RWPE1 (cell line): ENCODE data around the gene TRMT6.

Source experiments
- CTCF ChIA-PET: fragments of 350-600 bp; sonication (Branson Sonifier 250); formaldehyde crosslinking; extraction: SDS; loops from one replicate; lab custom pipeline; 2021; lab: Yijun Ruan, JAX
- POLR2A ChIA-PET: fragments of 400-600 bp; formaldehyde crosslinking; extraction: SDS; loops from one replicate; lab custom pipeline; 2020; ENCODE audit warnings: antibody characterized with exemption; ENCODE audit not compliant: low non-redundant PET; lab: Yijun Ruan, JAX
- DNase-seq: peaks from one replicate; pipeline ENCODE4 v3.0.0; 2012; ENCODE audit warnings: low spot score
- H3K27ac ChIP-seq: fragments of 450-650 bp; 2 replicates; pipeline ENCODE4 v1.5.1; 2017
- CTCF ChIP-seq: fragments of 450-650 bp; conservative IDR thresholded peaks from 2 replicates; pipeline ENCODE4 v1.5.1; 2017; ENCODE audit warnings: low read depth, mild to moderate bottlenecking

Gene TRMT6

GRCh38 chr20:5969348-5969935 is 19.1 kb upstream of the TRMT6 start:
- DNase-seq = no peak
- no peak overlapping the region for H3K27ac ChIP-seq
- TF ChIP-seq CTCF = no peak
- CTCF ChIA-PET = interaction anchor here (0.7 kb wide), 1 partner anchor 413 kb away, joined by 3 read pairs; no protein-coding TSS in a partner anchor
- POLR2A ChIA-PET = no interaction called here

- TF ChIP-seq CTCF = no peak
- no peak for DNase-seq
- CTCF ChIA-PET = no interaction called here
- H3K27ac ChIP-seq = no peak overlapping the region
- POLR2A ChIA-PET = no interaction called here
These were observed 18.1 kb upstream of the TRMT6 start for GRCh38 chr20:5968462-5968861.

DNA sequence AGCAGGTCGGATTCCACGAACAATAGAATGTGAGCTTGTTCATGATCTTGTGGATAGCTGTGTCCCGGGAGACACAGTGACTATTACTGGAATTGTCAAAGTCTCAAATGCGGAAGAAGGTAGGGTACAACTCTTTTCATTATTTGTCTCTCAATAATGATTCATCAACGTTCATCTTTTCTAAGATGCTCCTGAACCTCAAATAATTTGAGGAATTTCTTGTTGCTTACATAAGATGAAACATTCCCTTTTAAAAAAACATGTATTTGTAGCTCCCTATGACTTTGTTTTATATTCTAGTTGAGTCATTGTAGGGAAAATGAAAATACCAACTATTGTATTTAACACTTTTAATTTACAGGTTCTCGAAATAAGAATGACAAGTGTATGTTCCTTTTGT is 17.1 kb upstream of the TRMT6 start:
- POLR2A ChIA-PET = no interaction called here
- CTCF ChIA-PET = interaction anchor here (0.6 kb wide), 1 partner anchor 29 kb away, joined by 6 read pairs; no protein-coding TSS in a partner anchor
- DNase-seq = no peak
- no peak for TF ChIP-seq CTCF
- H3K27ac ChIP-seq = no peak overlapping the region

DNA sequence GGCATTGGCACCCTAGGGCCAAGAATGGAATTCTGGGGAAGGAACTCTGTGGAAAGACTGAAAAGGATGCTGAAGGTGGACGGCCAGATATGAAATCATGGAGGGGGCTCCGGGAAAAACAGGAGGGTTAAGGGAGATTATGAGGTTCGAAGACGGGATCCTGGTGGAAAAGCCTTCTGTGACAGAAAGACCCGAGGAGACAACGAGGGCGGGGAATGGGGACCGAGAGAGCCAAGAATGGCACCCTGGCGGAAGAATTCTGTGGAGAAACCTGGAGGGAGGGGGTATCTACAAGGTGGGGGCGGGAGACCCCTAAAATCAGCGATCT is 426 bp downstream of the TRMT6 start:
- DNase-seq = no peak
- TF ChIP-seq CTCF = no peak
- POLR2A ChIA-PET = no interaction called here
- CTCF ChIA-PET = no interaction called here
- H3K27ac ChIP-seq = peak overlapping the region; percentile 92

DNA sequence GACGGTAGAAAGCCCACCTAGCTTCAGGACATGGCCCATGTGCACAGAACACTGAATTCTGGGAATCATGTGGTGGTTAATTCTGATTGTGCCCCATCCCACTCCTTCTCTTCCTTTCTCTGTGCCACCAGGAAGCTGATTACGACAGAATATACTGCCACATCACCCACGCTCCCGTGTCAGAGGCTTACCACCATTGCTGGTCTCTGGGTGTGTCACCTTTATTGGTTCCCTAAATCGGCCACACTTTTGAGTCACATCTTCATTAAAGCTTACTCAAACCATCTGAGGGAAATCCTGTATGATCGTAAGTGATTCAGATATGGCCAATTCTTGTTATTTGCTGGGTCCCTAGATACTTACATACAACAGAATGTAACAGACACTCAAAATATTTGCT is 3.1 kb downstream of the TRMT6 start:
- ChIA-PET CTCF (interaction anchor here (0.6 kb wide), 1 partner anchor 34 kb away, joined by 5 read pairs; no protein-coding TSS in a partner anchor), POLR2A (no interaction called here)
- H3K27ac ChIP-seq = no peak overlapping the region
- DNase-seq = peak; percentile 13
- no peak for TF ChIP-seq CTCF

GRCh38 chr20:5945963-5946362 is 4.4 kb downstream of the TRMT6 start:
- POLR2A ChIA-PET = no interaction called here
- no peak overlapping the region for H3K27ac ChIP-seq
- CTCF ChIA-PET = no interaction called here
- peak; percentile 81 for DNase-seq
- no peak for TF ChIP-seq CTCF
